Measurements from ENCODE around the gene SLC46A3.
"Not testable (repeated sequence)": the region's sequence is repeated elsewhere in the genome, so short reads cannot be mapped to it uniquely, and the experiment has no call there.

Gene SLC46A3

GRCh38 chr13:28729541-28729940 lies 10.8 kb upstream of the SLC46A3 start:
- no peak for DNase-seq

- DNase-seq, result no peak
These were observed 9.9 kb upstream of the SLC46A3 start for GRCh38 chr13:28728642-28729041.

GRCh38 chr13:28725046-28725610 lies 6.4 kb upstream of the SLC46A3 start:
- no peak for DNase-seq

GRCh38 chr13:28723806-28724205 lies 5.0 kb upstream of the SLC46A3 start:
- no peak for DNase-seq

GRCh38 chr13:28719227-28720055 lies 671 bp upstream of the SLC46A3 start:
- DNase-seq, result no peak

- no peak for DNase-seq
These were observed 601 bp downstream of the SLC46A3 start for GRCh38 chr13:28718196-28718542.

GRCh38 chr13:28717170-28717569 lies 1.6 kb downstream of the SLC46A3 start:
- no peak for DNase-seq

- no peak for DNase-seq
These were observed 2.3 kb downstream of the SLC46A3 start for GRCh38 chr13:28716511-28716910.

- no peak for DNase-seq
These were observed 4.1 kb downstream of the SLC46A3 start for GRCh38 chr13:28714651-28715050.

GRCh38 chr13:28710161-28710560 lies 8.6 kb downstream of the SLC46A3 start:
- no peak for DNase-seq

GRCh38 chr13:28707629-28708427 lies 10.9 kb downstream of the SLC46A3 start:
- no peak for DNase-seq

GRCh38 chr13:28705461-28706083 lies 13.2 kb downstream of the SLC46A3 start:
- DNase-seq, result no peak

GRCh38 chr13:28704919-28705318 lies 13.9 kb downstream of the SLC46A3 start:
- DNase-seq, result no peak

GRCh38 chr13:28704282-28704681 lies 14.5 kb downstream of the SLC46A3 start:
- DNase-seq, result no peak

- no peak for DNase-seq
These were observed 19.5 kb downstream of the SLC46A3 start for GRCh38 chr13:28699246-28699645.

GRCh38 chr13:28697441-28697840 lies 21.3 kb downstream of the SLC46A3 start:
- no peak for DNase-seq

- DNase-seq, result not testable (repeated sequence)
These were observed 24.9 kb downstream of the SLC46A3 start for GRCh38 chr13:28693605-28694491.

- DNase-seq, result no peak
These were observed 32.9 kb downstream of the SLC46A3 start for GRCh38 chr13:28685892-28686291.

GRCh38 chr13:28685114-28685513 lies 33.7 kb downstream of the SLC46A3 start:
- no peak for DNase-seq

GRCh38 chr13:28684257-28684656 lies 34.5 kb downstream of the SLC46A3 start:
- DNase-seq, result no peak

- not testable (repeated sequence) for DNase-seq
These were observed 35.6 kb downstream of the SLC46A3 start for GRCh38 chr13:28683169-28683568.

GRCh38 chr13:28680541-28680940 lies 38.2 kb downstream of the SLC46A3 start:
- DNase-seq, result no peak

Measured in NCI-H2029 treated with DMSO at 0.1 percent for 48 hours (cell line).